Epithelial cell of esophagus (primary cell): Measurements from ENCODE around the gene PRRC2B.

Experiments used
- DNase-seq: peaks from one replicate; pipeline ENCODE4 v3.0.0; 2010; ENCODE audit warnings: low read depth
- H3K4me3 ChIP-seq: 2 replicates; pipeline ENCODE4 v1.5.1; 2011; ENCODE audit warnings: mild to moderate bottlenecking, low read length, control low read depth
- CTCF ChIP-seq: IDR thresholded peaks from 2 replicates; pipeline ENCODE4 v1.5.1; 2011; ENCODE audit warnings: low read depth, mild to moderate bottlenecking, low read length, control low read depth, inconsistent platforms; ENCODE audit not compliant: insufficient read depth; ENCODE audit errors: missing control alignments

The PRRC2B gene

DNA sequence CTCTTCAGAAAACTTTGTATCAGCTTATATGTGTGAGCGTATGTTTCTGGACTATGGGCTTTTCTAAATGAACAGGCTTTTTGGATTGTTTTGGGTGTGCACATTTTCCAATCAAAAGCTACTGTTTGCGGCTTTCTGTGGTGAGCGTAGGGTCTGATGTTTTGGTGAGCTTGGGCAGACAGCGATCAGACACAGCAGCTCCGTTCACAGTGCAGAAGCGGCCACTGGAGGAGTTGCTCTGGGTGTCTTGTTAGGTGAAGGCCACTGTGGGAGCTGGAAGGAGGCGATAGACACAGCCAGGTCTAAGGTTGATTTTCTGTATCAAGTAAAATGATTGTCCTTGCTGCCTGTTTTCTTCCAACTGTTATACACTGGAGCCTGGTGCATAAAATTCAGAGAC lies 11.1 kb downstream of the PRRC2B start:
- no peak overlapping the region for H3K4me3 ChIP-seq
- DNase-seq: no peak
- TF ChIP-seq CTCF: no peak

DNA sequence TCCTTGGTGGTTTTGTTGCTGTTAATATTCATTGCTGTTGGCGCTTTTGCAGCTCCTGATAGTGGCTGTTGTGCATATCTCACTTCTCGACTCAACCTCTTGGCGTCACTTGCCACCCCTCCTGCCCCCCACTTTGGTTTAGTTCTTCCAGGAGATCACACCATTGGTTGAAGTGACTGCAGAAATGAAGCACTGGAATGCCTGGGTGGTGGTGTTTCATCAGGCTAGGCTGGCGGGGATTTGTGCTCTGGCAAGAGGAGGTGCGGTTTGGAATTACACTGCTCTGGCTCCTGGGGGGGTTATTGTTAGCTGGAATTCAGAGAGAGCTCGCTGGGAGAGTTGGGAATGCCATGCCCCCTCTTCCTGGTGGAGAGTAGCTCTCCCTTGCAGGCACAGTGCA lies 11.5 kb downstream of the PRRC2B start:
- DNase-seq: no peak
- TF ChIP-seq CTCF: no peak
- H3K4me3 ChIP-seq: no peak overlapping the region

DNA sequence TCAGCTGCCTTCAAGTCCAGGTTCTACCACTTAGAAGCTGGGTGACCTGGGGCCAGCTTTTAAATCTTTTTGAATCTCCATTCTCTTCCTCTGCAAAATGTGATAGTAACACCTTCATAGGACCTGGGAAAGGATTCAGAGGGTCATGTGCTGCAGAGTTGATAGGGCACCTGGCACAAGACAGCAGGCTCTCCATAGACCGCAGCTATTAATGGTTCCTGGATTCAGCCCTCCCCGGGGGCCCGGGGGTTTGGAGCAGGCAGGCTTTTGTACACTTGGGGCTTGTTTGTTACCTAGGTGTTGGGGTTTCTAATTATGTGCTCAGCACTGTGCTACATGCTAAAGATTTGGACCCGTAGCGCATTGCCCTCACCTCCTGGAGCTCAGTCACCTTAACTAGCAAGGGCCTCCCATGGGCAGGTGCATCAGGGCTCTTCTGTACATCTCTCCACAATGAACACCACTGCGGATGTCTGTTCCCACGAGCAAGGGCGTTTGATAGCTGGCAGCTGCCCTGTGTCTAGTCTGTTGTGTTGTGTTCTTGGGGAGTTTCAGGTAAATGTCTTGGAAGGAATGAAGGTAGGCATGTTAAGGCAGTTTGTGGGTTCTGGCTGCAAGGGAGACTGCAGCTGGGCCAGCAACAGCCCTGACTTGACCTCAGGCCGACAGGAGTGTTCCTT lies 12.1 kb downstream of the PRRC2B start:
- no peak for DNase-seq
- no peak overlapping the region for H3K4me3 ChIP-seq
- TF ChIP-seq CTCF: no peak

DNA sequence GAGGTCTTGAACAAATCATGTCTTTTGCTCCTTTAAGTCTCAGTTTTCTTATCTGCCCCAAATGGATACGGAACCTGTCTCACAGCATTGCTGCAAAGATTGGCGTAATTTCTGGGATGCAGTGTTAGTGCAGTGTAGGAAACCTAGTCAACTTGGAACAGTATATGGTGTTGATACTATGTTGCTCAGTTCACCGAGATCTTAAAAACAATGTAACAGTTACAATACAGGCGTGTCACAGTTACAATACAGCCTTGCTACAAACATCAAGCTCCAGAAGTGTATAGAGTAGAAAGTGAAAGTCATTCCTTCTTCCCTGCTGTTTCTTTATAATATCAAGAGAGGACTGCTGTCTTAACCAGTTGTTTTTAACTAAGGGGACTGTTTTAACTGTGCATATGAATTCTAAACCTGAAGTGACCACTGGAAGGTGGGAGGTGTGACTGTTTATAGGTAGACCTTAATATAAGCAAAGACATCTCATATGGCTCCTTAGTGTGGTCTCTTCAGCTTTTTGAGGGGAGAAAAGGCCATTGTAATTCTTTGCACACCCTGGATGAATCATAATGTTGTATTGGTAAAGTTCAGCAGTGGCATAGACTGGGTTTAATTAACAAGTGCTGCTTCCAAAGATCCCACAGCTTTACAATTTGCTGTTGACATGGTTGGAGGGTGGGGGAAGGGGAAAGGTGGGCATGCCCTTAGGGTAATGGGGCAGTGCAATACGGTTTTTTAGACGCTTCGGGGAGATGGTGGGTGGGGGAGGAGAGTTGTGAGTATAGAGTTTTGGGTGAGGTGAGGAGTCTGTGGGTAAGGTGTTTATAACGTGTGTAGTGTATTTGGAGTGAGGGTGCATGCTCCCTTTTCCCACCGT lies 12.9 kb downstream of the PRRC2B start:
- TF ChIP-seq CTCF: no peak
- peak overlapping the region; percentile 3 for H3K4me3 ChIP-seq
- DNase-seq: no peak

GRCh38 chr9:131407717-131408195 lies 13.9 kb downstream of the PRRC2B start:
- H3K4me3 ChIP-seq: no peak overlapping the region
- peak; percentile 58 for TF ChIP-seq CTCF
- peak; percentile 73 for DNase-seq

DNA sequence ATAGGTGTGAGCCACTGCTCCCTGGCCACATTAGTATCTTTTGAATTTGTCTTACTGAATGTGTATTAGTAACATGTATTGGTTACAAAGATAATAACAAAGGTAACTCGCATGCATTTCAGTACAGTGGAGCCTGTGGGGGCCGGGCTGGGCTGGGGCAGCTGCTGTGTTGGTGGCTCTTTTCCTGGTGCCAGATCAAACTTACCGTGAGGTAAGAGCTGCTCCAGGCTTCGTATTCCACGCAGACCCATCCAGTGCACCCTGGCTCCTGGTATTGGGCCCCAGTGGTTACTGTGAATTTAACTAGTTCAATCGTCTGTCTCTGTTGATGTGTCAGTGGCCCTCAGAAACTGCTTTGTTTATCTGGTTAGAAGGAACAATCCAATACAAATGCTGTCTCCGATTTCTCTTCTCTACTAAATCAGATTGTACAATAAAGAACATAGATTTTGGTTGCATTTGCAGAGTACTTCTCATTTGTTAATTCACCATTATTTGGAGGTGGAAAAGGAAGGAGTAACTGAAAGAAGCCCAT lies 15.6 kb downstream of the PRRC2B start:
- TF ChIP-seq CTCF: no peak
- no peak for DNase-seq
- H3K4me3 ChIP-seq: no peak overlapping the region
